Gastrocnemius medialis (tissue), 4 donors: ENCODE data around the gene GLIPR1.

Experiments used
- CTCF ChIP-seq, 5 experiments: fragments of 450-650 bp in 3 of 5; fragments of 200-600 bp in 2 of 5; sonication (generic) in 2 of 5; IDR thresholded peaks in 4 of 5; conservative IDR thresholded peaks in 1 of 5; 1 replicate in 4 of 5; 2 replicates in 1 of 5; pipeline ENCODE4 v1.5.1; 2016 to 2019; ENCODE audit warnings: antibody characterized with exemption in 5 of 5, mild to moderate bottlenecking in 3 of 5, moderate library complexity in 3 of 5
- POLR2A ChIP-seq, 2 donors: fragments of 450-650 bp; IDR thresholded peaks; one replicate each; pipeline ENCODE4 v1.6.1; 2017; ENCODE audit warnings: antibody characterized with exemption in 2 of 2, mild to moderate bottlenecking in 2 of 2, moderate library complexity in 2 of 2

GRCh38 chr12:75432924-75433323 is 47.6 kb upstream of the GLIPR1 start:
- TF ChIP-seq POLR2A (IDR thresholded peaks at IDR 0.05): no peak
- no peak for TF ChIP-seq CTCF (IDR thresholded peaks at IDR 0.05 in 4 of 5, conservative IDR thresholded peaks at IDR 0.05 in 1 of 5)
